Measurements from ENCODE around the gene ILK. TPM values are rescaled to one million over a fixed set of nuclear protein-coding genes. Genes with fewer than 3 reads are reported as not detected.

Gene ILK
- 179 and 196 TPM in 2 replicates for total RNA-seq

DNA sequence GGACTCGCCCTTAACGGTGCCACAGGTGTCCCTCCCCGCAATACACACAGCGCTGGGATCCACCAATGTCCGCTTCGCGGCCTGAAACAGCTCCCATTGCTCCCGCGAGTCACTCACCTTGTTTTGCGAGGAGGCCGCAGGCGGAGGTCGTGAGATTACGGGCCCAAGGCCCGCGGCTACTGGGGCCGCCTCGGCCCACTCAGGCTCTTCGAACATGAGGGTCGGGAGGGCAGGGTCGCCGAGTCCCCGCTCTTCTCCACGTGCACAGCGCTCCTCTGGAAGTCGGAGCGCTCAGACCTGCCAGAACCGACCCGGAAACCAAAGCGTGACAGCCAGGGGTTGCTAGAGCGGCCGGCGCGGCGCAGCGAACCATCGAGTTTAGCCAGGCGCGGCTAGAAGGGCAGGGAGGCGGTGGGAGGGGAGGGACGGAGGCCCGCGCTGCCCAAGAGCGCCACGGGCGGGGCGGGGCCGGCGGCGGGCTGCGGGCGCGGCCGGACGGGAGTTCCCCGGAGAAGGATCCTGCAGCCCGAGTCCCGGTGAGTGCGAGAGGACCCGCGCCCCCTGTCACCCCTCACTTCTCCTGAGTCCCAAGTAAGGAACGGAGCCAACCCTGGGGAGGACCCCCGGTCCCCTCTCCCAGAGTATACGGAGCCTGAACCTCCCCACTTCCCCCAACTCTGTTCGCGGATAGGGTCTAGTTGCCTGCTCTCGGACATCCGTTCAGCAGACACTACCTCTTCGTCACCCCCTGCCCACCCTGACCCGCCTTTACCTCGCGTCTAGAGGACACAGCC lies at the start of gene ILK, which contains the start of gene RRP8:
Gene ILK (plus strand): TSS at position 488 of the 794 bp plus-strand sequence. CDS start 498 bp downstream, outside the sequence.
Gene RRP8 (minus strand): TSS at position 330 of the 794 bp plus-strand sequence. CDS start 114 bp downstream, at position 216.

DNA sequence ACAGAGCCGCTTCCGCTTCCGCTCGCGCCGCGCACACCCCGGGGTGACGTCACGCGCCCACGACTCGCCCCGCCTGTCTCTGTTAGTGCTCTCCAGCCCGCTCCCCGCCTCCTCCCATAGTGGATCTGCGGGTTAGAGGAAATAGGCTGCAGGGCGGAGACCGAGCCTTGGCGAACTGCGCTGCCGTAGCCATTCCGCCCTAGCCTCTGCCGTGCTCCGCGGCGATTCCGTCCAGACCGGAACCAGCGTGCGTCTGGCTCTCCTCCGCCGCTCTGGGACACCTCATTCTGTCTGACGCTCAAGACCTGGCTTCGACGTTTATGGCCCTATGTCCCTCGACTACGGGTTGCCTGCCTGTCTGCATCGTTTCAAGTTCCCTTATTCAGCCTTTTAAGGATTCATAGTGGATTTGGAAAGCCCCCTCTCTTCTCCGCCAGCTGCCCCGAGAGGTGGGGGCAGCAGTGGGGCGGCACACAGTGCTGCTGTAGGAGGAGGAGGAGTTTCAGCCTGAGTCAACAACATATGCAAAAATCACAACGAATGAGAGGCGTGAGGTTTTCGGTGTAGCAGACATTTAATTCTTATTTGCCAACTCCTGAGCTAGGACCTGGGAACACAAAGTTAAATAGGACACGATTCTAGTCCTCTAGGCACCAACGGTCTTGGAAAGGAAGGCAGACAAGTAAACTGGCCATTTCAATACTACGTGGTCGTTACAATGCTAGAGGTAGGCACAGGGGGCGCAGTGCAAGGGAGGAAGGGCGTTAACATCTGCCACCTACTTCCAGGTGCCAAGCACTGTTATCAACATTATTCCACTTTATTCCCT lies 8.9 kb downstream of the ILK start, which contains the start of gene TAF10:
Gene TAF10 (minus strand): TSS at position 4 of the 829 bp plus-strand sequence. CDS start 27 bp downstream, outside the sequence.

DNA sequence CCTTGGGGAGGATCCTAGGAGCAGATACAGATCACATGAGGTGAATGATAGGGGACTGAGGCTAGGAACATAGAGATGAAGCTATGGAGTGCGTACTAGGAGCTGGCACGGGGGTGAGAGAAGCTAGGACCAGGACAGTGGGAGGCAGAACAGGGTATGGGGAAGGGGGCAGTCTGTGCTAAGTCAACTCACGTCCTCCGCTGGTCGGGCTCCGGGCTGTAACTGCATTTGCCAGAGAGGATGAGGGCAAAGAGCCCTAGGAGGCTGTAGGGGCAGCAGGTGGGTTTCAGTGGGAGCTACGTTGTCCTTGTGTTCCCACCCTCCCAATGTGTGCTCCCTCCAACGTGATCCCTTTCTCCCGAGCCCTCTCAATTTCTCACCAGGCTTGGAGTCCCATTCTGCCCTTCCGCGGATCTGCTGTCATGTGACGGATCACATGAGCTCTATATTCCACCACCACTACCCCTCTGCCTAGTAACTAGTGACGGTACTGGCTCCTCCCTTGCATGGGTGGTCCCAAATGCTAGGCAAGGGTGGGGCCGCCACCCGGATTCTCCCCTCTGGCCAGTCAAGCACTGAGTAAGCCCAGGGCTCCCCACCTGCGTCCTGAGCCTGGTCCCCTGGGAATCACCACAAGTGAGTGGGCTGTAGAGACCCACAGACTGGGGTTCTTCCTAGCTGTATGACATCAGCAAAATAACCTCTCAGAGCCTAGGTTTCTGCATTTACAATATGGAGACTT lies 15.6 kb downstream of the ILK start, which contains the start of gene TPP1:
Gene TPP1 (minus strand): TSS at position 419 of the 742 bp plus-strand sequence. CDS start 22 bp downstream, at position 397.

DNA sequence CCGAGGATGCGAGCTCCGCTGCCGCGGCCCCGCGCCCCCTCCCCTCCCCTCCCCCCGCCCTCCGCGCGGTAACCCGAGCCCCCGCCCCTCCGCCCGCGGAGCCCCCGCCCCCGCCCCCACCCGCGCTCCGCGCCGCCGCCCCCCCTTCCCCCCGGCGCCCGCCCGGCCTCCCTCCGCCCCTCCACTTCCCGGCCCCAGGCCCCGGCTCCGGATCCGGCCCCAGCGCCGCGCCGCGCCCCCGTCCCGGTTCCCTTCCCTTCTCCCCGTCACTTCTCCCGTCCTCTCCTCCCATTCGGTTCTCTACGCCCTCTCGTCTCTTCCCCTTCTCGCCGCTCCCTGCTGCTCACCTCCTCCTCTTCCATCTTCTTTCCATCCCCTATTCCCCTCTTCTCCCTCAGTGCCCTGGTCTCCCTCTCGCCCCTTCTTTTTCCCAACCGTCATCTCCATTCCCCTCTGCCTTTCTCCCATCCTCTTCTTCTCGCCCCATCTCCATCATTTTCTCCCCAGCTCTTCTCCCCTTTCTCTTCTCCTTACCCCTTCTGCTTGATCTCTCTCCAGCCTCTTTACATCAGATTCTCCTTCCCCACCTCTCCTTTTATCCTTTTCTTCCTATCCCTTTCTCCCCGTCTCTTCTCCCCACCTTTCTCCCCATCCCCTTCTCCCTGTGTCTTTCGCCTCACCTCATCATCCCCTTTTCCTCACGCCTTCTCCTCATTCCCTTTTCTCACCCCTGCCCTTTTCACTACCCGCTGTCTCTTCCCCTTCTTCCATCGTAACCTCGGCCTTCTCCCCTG lies 52.4 kb downstream of the ILK start, which contains the start of gene DCHS1:
Gene DCHS1 (minus strand): TSS at position 20 of the 794 bp plus-strand sequence. CDS start 14,196 bp downstream, outside the sequence.

Other genes starting within 250 kb of the ILK start
- gene SMPD1, start 213.3 kb upstream of the ILK start, total RNA-seq, result 49.5 and 55.6 TPM in 2 replicates
- gene APBB1, start 184.7 kb upstream of the ILK start, total RNA-seq, result 34.8 and 38.8 TPM in 2 replicates
- 0.27 TPM in 1 of 2 replicates, not detected in the other for gene HPX, start 162.8 kb upstream of the ILK start, total RNA-seq
- 14.1 and 18.9 TPM in 2 replicates for gene TRIM3, start 129.8 kb upstream of the ILK start, total RNA-seq
- gene ARFIP2, start 122.4 kb upstream of the ILK start, total RNA-seq, result 33.8 and 38.9 TPM in 2 replicates
- gene TIMM10B, start 122.3 kb upstream of the ILK start, total RNA-seq, result 20.7 and 28.3 TPM in 2 replicates
- gene DNHD1, start 106.5 kb upstream of the ILK start, total RNA-seq, result 0.47 and 2.3 TPM in 2 replicates
- 17.4 and 19.6 TPM in 2 replicates for gene RRP8, start 158 bp upstream of the ILK start, total RNA-seq
- 37.4 and 42.3 TPM in 2 replicates for gene TAF10, start 8.4 kb downstream of the ILK start, total RNA-seq
- gene TPP1, start 15.6 kb downstream of the ILK start, total RNA-seq, result 51.3 and 99.0 TPM in 2 replicates
- 22.5 and 23.9 TPM in 2 replicates for gene DCHS1, start 52.0 kb downstream of the ILK start, total RNA-seq
- gene MRPL17, start 79.6 kb downstream of the ILK start, total RNA-seq, result 99.3 and 103 TPM in 2 replicates
- gene OR2AG2, start 168.2 kb downstream of the ILK start, total RNA-seq, result not detected in 2 replicates
- gene OR2AG1, start 179.2 kb downstream of the ILK start, total RNA-seq, result not detected in 2 replicates
- gene OR6A2, start 195.9 kb downstream of the ILK start, total RNA-seq, result 0.07 TPM in 1 of 2 replicates, not detected in the other
- not detected in 2 replicates for gene OR10A5, start 241.9 kb downstream of the ILK start, total RNA-seq

Data from mammary microvascular endothelial cell (primary cell).